Activated T-helper 17 cell treated with anti-CD3 and anti-CD28 coated beads, Interleukin-2, amount 50 U/mL, for 72 hours (primary cell): Measurements from ENCODE around the gene ELP4. TPM values are rescaled to one million over a fixed set of nuclear protein-coding genes. Genes with fewer than 3 reads are reported as not detected.
"Not testable (repeated sequence)": the region's sequence is repeated elsewhere in the genome, so short reads cannot be mapped to it uniquely, and the experiment has no call there.

Experiments
- ATAC-seq: fragments of 150-1000 bp; cut with Tn5 transposase; replicated peaks from 2 replicates; pipeline ENCODE4 v1.10.0; 2021; ENCODE audit warnings: mild to moderate bottlenecking, moderate library complexity
- H3K27ac Mint-ChIP-seq: one replicate; pipeline ENCODE4 v1.8.0; 2022; ENCODE audit warnings: mixed read lengths
- H3K27me3 Mint-ChIP-seq: one replicate; pipeline ENCODE4 v1.8.0; 2022; ENCODE audit warnings: mixed read lengths
- H3K36me3 Mint-ChIP-seq: one replicate; pipeline ENCODE4 v1.8.0; 2022; ENCODE audit warnings: low read depth, mild to moderate bottlenecking, mixed read lengths
- H3K4me1 Mint-ChIP-seq: one replicate; pipeline ENCODE4 v1.8.0; 2022; ENCODE audit warnings: mixed read lengths
- H3K4me3 Mint-ChIP-seq: one replicate; pipeline ENCODE4 v1.8.0; 2022; ENCODE audit warnings: mild to moderate bottlenecking, mixed read lengths
- H3K9me3 Mint-ChIP-seq: one replicate; pipeline ENCODE4 v1.8.0; 2022; ENCODE audit warnings: mixed read lengths
- total RNA-seq, 2 donors: library from RNA; stranded (reverse); gene quantifications; one replicate each; pipeline ENCODE4 v1.2.3, GENCODE V29; 2022

The ELP4 gene
- total RNA-seq, 2 donors from 2014 or later: 15.9 to 19.0 TPM

- Mint-ChIP-seq H3K4me3 (peak overlapping the region; percentile 92), H3K9me3 (no peaks in the 10 kb centered on the region), H3K27ac (peak overlapping the region; percentile 92), H3K4me1 (peaks cover 16% of the 10 kb centered on the region), H3K36me3 (peaks cover 19% of the 10 kb centered on the region), H3K27me3 (no peaks in the 10 kb centered on the region)
- ATAC-seq: peak; percentile 9
These were observed 527 bp upstream of the ELP4 start for GRCh38 chr11:31509051-31509428.

GRCh38 chr11:31512117-31512516 lies 2.5 kb downstream of the ELP4 start:
- H3K27me3 Mint-ChIP-seq: no peaks in the 10 kb centered on the region
- no peak overlapping the region for H3K4me3 Mint-ChIP-seq
- ATAC-seq: no peak
- H3K27ac Mint-ChIP-seq: no peak overlapping the region
- H3K4me1 Mint-ChIP-seq: peaks cover 15% of the 10 kb centered on the region
- no peaks in the 10 kb centered on the region for H3K9me3 Mint-ChIP-seq
- no peaks in the 10 kb centered on the region for H3K36me3 Mint-ChIP-seq

GRCh38 chr11:31521497-31522150 lies 12.1 kb downstream of the ELP4 start:
- no peaks in the 10 kb centered on the region for H3K36me3 Mint-ChIP-seq
- no peak overlapping the region for H3K4me3 Mint-ChIP-seq
- H3K27me3 Mint-ChIP-seq: no peaks in the 10 kb centered on the region
- H3K4me1 Mint-ChIP-seq: no peaks in the 10 kb centered on the region
- H3K9me3 Mint-ChIP-seq: no peaks in the 10 kb centered on the region
- no peak for ATAC-seq
- no peak overlapping the region for H3K27ac Mint-ChIP-seq

GRCh38 chr11:31529189-31529588 lies 19.6 kb downstream of the ELP4 start:
- no peaks in the 10 kb centered on the region for H3K27me3 Mint-ChIP-seq
- H3K4me1 Mint-ChIP-seq: no peaks in the 10 kb centered on the region
- H3K9me3 Mint-ChIP-seq: no peaks in the 10 kb centered on the region
- no peaks in the 10 kb centered on the region for H3K36me3 Mint-ChIP-seq
- no peak overlapping the region for H3K27ac Mint-ChIP-seq
- ATAC-seq: no peak
- H3K4me3 Mint-ChIP-seq: no peak overlapping the region

GRCh38 chr11:31529701-31530100 lies 20.1 kb downstream of the ELP4 start:
- Mint-ChIP-seq H3K4me3 (no peak overlapping the region), H3K4me1 (no peaks in the 10 kb centered on the region), H3K27me3 (no peaks in the 10 kb centered on the region), H3K27ac (no peak overlapping the region), H3K36me3 (no peaks in the 10 kb centered on the region), H3K9me3 (no peaks in the 10 kb centered on the region)
- no peak for ATAC-seq

- peaks cover under 1% of the 10 kb centered on the region for H3K36me3 Mint-ChIP-seq
- H3K9me3 Mint-ChIP-seq: no peaks in the 10 kb centered on the region
- H3K4me1 Mint-ChIP-seq: no peaks in the 10 kb centered on the region
- ATAC-seq: no peak
- H3K27ac Mint-ChIP-seq: no peak overlapping the region
- no peaks in the 10 kb centered on the region for H3K27me3 Mint-ChIP-seq
- H3K4me3 Mint-ChIP-seq: no peak overlapping the region
These were observed 21.7 kb downstream of the ELP4 start for GRCh38 chr11:31531293-31531692.

- Mint-ChIP-seq H3K27ac (no peak overlapping the region), H3K4me3 (no peak overlapping the region), H3K4me1 (no peaks in the 10 kb centered on the region), H3K27me3 (no peaks in the 10 kb centered on the region), H3K36me3 (peaks cover 11% of the 10 kb centered on the region), H3K9me3 (no peaks in the 10 kb centered on the region)
- no peak for ATAC-seq
These were observed 25.9 kb downstream of the ELP4 start for GRCh38 chr11:31535479-31535878.

GRCh38 chr11:31542862-31543261 lies 33.3 kb downstream of the ELP4 start:
- H3K4me3 Mint-ChIP-seq: no peak overlapping the region
- peaks cover 36% of the 10 kb centered on the region for H3K36me3 Mint-ChIP-seq
- ATAC-seq: no peak
- no peaks in the 10 kb centered on the region for H3K27me3 Mint-ChIP-seq
- H3K4me1 Mint-ChIP-seq: no peaks in the 10 kb centered on the region
- peaks cover 6% of the 10 kb centered on the region for H3K9me3 Mint-ChIP-seq
- H3K27ac Mint-ChIP-seq: no peak overlapping the region

- ATAC-seq: no peak
- Mint-ChIP-seq H3K36me3 (no peaks in the 10 kb centered on the region), H3K4me1 (no peaks in the 10 kb centered on the region), H3K27me3 (no peaks in the 10 kb centered on the region), H3K27ac (no peak overlapping the region), H3K4me3 (no peak overlapping the region), H3K9me3 (no peaks in the 10 kb centered on the region)
These were observed 46.4 kb downstream of the ELP4 start for GRCh38 chr11:31555938-31556337.

GRCh38 chr11:31558001-31558400 lies 48.4 kb downstream of the ELP4 start:
- H3K9me3 Mint-ChIP-seq: no peaks in the 10 kb centered on the region
- no peaks in the 10 kb centered on the region for H3K27me3 Mint-ChIP-seq
- H3K36me3 Mint-ChIP-seq: no peaks in the 10 kb centered on the region
- no peak overlapping the region for H3K27ac Mint-ChIP-seq
- H3K4me3 Mint-ChIP-seq: no peak overlapping the region
- H3K4me1 Mint-ChIP-seq: no peaks in the 10 kb centered on the region
- ATAC-seq: no peak

- no peak for ATAC-seq
- H3K9me3 Mint-ChIP-seq: peaks cover 3% of the 10 kb centered on the region
- H3K36me3 Mint-ChIP-seq: peaks cover 5% of the 10 kb centered on the region
- H3K4me1 Mint-ChIP-seq: no peaks in the 10 kb centered on the region
- H3K27me3 Mint-ChIP-seq: no peaks in the 10 kb centered on the region
- H3K4me3 Mint-ChIP-seq: no peak overlapping the region
- H3K27ac Mint-ChIP-seq: no peak overlapping the region
These were observed 51.4 kb downstream of the ELP4 start for GRCh38 chr11:31560842-31561476.

GRCh38 chr11:31564517-31564916 lies 55.0 kb downstream of the ELP4 start:
- H3K36me3 Mint-ChIP-seq: peaks cover 11% of the 10 kb centered on the region
- not testable (repeated sequence) for H3K27me3 Mint-ChIP-seq, H3K27ac Mint-ChIP-seq, H3K4me1 Mint-ChIP-seq, H3K4me3 Mint-ChIP-seq, ATAC-seq, H3K9me3 Mint-ChIP-seq

- not testable (repeated sequence) for H3K9me3 Mint-ChIP-seq, H3K4me1 Mint-ChIP-seq, H3K4me3 Mint-ChIP-seq, H3K36me3 Mint-ChIP-seq, H3K27me3 Mint-ChIP-seq, ATAC-seq, H3K27ac Mint-ChIP-seq
These were observed 64.6 kb downstream of the ELP4 start for GRCh38 chr11:31574133-31574532.

GRCh38 chr11:31575764-31576163 lies 66.2 kb downstream of the ELP4 start:
- not testable (repeated sequence) for H3K27me3 Mint-ChIP-seq, H3K4me1 Mint-ChIP-seq, ATAC-seq, H3K27ac Mint-ChIP-seq, H3K4me3 Mint-ChIP-seq, H3K36me3 Mint-ChIP-seq, H3K9me3 Mint-ChIP-seq

- H3K9me3 Mint-ChIP-seq, H3K27ac Mint-ChIP-seq, ATAC-seq, H3K27me3 Mint-ChIP-seq, H3K4me3 Mint-ChIP-seq, H3K36me3 Mint-ChIP-seq, H3K4me1 Mint-ChIP-seq: not testable (repeated sequence)
These were observed 69.8 kb downstream of the ELP4 start for GRCh38 chr11:31579412-31579811.
